ENCODE measurements around the gene C19orf53.

C19orf53 gene

DNA sequence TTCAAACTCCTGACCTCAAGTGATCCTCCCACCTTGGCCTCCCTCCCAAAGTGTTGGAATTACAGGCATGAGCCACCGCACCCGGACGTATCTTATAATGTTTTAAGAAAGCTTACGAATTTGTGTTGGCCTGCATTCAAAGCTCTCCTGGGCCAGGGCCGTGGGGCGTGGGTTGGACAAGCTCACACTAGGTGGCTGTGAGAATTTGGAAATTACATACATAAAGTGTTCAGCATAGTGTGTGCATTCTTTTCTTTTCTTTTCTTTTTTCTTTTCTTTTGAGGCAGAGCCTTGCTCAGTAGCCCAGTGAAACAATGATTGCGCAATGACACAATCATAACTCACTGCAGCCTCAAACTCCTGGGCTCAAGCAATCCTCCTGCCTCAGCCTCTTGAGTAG, 23.6 kb downstream of the C19orf53 start:
- no peak for DNase-seq (ENCODE audit: extremely low spot score)
- ChIA-PET CTCF (interaction anchor here (0.9 to 5.3 kb wide), 10 partner anchors 10 to 65 kb away, joined by 3 to 25 read pairs (median 6); partner anchors contain the start of gene C19orf53), POLR2A (interaction anchor here (0.6 to 1.3 kb wide), 2 partner anchors 38 to 71 kb away, joined by 3 to 5 read pairs; no protein-coding TSS in a partner anchor)
- TF ChIP-seq, protein P1, sequence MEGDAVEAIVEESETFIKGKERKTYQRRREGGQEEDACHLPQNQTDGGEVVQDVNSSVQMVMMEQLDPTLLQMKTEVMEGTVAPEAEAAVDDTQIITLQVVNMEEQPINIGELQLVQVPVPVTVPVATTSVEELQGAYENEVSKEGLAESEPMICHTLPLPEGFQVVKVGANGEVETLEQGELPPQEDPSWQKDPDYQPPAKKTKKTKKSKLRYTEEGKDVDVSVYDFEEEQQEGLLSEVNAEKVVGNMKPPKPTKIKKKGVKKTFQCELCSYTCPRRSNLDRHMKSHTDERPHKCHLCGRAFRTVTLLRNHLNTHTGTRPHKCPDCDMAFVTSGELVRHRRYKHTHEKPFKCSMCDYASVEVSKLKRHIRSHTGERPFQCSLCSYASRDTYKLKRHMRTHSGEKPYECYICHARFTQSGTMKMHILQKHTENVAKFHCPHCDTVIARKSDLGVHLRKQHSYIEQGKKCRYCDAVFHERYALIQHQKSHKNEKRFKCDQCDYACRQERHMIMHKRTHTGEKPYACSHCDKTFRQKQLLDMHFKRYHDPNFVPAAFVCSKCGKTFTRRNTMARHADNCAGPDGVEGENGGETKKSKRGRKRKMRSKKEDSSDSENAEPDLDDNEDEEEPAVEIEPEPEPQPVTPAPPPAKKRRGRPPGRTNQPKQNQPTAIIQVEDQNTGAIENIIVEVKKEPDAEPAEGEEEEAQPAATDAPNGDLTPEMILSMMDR (IDR thresholded peaks at IDR 0.05; ENCODE audit: control extremely low read depth, extremely low read depth, low read depth, missing control alignments) = no peak

DNA sequence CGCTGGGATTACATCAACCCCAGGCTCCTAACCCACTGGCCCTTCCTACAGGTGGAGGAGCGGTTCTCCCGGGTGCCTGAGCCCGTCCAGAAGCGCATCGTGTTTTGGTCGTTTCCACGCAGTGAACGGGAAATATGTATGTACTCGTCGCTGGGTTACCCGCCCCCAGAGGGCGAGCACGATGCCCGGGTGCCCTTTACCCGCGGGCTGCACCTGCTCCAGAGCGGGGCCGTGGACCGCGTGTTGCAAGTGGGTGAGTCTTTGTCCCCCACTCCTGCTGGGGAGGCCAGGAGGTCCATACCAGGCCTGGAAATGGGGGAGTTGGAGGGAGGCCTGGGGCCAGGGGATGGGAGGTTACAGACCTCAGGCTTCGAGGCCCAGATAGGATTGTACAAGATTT, 25.4 kb downstream of the C19orf53 start:
- POLR2A ChIA-PET = no interaction called here
- CTCF ChIA-PET = no interaction called here
- no peak for DNase-seq (ENCODE audit: extremely low spot score)
- TF ChIP-seq, protein P1 (IDR thresholded peaks at IDR 0.05; ENCODE audit: control extremely low read depth, extremely low read depth, low read depth, missing control alignments) = no peak

DNA sequence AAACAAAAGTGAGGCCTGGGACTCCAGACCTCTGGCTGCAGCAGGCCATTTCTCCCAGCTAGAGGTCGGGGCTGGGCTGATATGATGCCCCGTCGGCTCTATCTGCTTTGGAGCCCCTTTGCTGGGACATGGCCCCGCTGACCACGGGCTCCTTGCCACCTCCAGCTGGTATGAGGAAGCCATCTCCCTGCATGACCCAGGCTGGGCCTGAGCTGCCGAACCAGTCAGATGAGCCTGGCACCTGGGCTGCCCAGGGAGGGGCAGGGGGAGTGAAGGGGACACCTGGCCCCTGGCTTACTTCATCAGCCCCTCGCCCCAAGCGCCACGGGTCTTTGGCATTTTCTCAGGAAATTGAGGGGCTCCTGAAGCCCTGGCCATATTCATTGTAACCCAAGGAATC, 28.8 kb downstream of the C19orf53 start:
- no peak for DNase-seq (ENCODE audit: extremely low spot score)
- TF ChIP-seq, protein P1 (IDR thresholded peaks at IDR 0.05; ENCODE audit: control extremely low read depth, extremely low read depth, low read depth, missing control alignments) = no peak
- ChIA-PET POLR2A (no interaction called here), CTCF (no interaction called here)

DNA sequence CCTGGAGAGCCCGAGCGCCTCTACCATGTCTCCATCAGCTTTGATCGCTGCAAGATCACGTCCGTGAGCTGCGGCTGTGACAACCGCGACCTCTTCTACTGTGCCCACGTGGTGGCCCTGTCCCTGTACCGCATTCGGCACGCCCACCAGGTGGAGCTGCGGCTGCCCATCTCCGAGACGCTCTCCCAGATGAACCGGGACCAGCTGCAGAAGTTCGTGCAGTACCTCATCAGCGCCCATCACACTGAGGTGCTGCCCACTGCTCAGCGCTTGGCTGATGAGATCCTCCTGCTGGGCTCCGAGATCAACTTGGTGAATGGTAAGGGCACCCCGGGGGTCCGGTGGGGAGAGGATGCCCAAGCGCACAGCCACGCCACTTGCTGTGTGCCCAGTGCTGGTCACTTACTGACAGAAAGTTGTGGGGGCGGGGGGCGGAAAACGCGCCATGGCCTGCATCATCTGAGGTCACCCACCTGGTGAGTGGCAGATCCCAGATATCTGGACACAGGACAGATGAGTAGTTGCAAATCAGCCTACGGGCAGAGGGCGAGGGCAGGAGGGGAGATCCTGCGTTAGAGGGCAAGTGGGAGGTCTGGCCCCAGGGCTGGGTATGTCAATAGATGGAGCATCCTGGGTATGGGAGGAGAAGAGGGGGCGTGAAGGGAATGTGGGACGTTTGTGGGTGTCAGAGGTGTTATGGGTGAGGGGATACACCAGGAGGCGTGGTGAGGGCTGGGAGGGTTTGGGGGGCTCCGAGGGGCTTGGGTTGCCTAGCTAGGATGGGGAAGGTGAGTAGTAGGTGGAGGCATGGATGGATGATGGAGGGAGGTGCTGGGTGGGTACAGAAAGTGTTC, 30.8 kb downstream of the C19orf53 start:
- peak; percentile 18 for DNase-seq (ENCODE audit: extremely low spot score)
- ChIA-PET POLR2A (no interaction called here), CTCF (no interaction called here)
- TF ChIP-seq, protein P1 (IDR thresholded peaks at IDR 0.05; ENCODE audit: control extremely low read depth, extremely low read depth, low read depth, missing control alignments) = no peak

DNA sequence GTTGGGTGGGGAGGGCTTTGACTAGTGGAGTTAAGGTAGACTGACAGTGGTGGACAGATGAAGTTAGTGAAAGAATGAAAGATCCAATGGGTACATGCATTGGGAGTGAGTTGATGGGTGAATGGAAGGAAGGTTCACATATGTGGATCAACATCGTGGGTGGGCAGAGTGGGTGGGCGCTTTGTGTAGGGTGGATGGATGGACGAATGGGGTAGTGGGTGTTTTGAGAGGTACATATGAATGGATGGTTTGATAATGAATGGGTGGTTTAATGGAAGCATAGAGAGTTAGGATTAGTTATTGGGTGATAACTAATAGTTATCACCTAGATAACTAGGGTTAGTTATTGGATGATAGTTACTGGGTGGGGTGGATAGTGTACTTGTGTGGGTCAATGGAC, 32.5 kb downstream of the C19orf53 start:
- ChIA-PET POLR2A (no interaction called here), CTCF (interaction anchor here (4.1 kb wide), 1 partner anchor 9 kb away, joined by 13 read pairs; no protein-coding TSS in a partner anchor)
- no peak for DNase-seq (ENCODE audit: extremely low spot score)
- TF ChIP-seq, protein P1 (IDR thresholded peaks at IDR 0.05; ENCODE audit: control extremely low read depth, extremely low read depth, low read depth, missing control alignments) = no peak

DNA sequence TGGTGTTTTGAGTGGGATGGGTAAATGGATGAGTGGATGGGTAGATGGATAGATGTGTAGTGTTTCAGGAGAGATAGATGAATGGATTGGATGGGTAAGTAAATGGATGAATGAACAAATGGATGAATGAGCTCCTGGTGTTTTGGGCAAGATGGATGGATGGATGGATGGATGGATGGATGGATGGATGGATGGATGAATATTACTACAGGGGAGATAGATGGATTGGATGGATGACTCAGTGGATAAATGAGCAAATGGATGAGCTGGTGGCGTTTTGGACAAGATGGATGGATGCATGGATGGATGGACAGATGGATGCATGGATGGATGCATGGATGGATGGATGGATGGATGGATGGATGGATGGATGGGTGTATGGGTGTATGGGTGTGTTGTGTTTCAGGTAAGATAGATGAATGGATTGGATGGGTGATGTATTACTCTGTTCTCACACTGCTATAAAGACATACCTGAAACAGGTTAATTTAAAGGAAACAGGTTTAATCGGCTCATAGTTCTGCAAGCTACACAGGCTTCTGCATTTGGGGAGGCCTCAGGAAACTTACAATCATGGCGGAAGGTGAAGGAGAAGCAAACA, 33.3 kb downstream of the C19orf53 start:
- ChIA-PET CTCF (interaction anchor here (1.7 to 4.1 kb wide), 2 partner anchors 10 to 54 kb away, joined by 4 to 13 read pairs; no protein-coding TSS in a partner anchor), POLR2A (no interaction called here)
- TF ChIP-seq, protein P1 (IDR thresholded peaks at IDR 0.05; ENCODE audit: control extremely low read depth, extremely low read depth, low read depth, missing control alignments) = no peak
- DNase-seq (ENCODE audit: extremely low spot score) = no peak

Measured in GM10248 (cell line).